Dedifferentiated amniotic fluid mesenchymal stem cell (primary cell): ENCODE data around the gene EPOP.

Experiments
- DNase-seq: peaks from one replicate; pipeline ENCODE4 v3.0.0-alpha.2; 2016; ENCODE audit errors: extremely low spot score

The EPOP gene

DNA sequence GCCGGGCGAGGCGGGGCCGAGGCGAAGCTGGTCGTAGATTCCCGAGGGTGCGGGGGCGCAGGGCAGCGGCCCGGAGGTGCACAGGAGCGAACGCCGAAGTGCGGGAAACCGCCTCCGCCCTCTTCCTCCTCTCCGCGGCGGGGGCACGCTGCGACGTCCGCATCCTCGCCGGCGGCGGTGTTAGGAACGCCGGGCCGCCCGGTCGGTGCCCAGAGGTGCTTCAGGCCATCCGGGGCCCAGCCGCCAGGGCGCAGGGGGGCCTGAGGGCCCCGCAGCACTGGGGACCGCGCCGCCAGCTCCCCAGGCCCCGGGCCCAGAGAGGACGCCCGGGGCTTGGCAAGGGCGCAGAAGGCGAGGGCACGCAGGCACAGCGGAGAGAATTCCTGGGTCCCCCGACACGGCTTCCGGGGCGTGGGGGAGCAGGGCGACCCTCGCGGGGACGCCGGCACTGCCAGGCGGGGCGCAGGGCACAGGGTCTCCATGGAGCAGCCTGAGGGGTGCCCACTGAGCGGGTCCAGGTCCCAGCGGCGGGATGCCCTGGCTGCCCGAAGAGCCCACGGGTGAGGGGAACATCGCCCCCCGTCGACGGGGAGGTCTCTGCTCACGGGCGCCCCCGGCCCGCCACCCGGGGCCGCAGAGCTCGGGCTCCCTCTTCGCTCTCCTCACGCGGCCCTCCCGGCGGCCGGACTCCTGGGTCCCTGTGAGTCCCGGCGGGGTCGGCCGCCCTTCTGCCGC is 576 bp downstream of the EPOP start:
- no peak for DNase-seq

DNA sequence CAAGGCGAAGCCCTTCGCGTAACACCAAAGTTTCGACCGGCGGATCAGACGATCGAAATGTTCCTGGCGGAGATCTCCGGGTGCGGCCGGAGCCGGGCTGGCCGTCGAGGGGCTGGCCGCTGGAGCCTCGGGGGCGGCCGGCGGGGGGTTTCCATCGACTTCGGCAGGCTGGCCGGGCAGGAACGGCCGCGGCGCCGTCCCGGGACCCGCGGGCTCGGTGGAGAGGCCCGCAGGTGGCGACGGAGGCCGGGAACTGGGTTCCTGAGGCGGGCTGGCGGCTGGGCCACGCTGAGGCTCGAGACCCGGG is 1.1 kb downstream of the EPOP start:
- DNase-seq, result no peak

DNA sequence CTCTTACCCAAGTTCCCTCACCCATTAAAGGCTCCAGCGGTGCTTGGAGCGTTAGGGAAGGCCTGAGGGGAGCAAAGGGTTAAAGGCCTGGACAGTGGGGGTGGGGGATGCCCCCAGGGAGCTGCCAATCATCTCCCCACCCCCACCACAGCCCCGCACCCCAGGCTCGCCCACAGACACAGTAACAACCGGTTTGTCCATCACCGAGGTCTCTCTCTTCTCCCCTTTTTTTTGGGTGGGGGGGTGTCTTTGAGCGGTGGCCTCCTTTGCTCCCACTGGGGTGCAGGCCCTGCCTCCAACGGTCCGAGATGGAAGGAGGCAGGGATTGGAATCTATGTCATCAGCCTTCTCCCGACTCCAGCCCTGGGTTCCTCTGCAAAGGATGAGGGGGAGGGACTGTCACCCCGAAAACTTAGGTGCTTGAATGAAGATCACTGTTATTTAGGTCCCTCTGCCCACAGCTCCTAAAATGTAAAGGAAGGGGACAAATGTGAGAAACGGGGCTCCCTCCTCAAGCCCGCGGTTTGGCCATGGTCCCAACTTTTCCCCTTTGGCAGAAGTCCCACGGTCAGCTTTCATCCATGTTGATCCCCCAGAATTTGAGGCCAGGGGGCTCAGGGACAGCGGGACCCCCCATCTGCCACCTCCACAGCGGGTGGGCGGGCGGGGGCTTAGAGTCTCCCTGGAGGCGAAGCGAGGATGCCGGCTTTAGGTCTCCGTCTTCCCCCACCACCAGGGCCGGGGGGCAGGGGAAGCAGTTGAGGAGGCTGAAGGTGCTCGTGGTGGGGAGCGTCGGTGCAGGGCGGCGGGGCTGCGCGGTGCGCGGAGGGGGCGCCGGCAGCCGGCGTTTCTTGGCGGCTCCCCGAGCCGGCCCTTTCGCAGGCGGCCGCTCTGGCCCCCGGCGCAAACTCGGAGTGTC is 1.7 kb downstream of the EPOP start:
- DNase-seq, result no peak

DNA sequence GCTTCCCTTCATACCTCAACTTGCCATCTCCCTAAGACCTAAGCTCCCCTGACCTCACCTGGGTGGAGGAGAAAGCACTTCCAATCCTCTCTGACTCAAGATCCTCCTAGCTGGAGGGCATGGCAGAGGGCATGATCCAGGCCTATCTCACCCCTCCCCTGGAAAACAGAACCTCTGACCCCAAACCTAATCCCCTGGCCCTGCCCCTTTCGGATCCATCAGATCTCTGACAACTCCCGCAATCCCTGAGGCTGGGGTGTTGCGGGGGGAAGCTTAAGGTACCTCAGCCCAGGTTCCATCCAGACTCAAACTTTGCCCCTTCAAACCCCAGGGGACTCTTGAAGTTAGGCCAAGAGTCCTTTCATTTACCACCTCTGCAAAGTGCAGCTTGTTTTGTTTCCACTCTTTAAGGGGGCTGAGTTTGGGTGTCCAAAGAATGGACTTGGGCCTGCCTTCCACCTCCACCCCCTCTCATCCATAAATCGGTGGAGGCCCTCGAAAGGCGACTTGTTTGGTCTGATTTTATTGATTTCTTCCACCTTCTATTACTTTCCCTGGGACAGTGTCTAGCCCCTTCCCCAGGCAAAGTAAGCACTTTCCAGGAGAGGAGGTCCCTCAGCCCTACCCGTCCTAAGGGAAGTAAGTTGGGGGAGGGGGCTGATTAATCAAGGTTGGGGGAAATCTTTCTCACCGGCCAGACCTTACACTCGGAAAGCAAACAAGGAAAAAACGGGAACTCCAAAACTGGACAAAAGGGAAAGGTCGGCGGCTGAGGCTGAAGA is 2.6 kb downstream of the EPOP start:
- no peak for DNase-seq

DNA sequence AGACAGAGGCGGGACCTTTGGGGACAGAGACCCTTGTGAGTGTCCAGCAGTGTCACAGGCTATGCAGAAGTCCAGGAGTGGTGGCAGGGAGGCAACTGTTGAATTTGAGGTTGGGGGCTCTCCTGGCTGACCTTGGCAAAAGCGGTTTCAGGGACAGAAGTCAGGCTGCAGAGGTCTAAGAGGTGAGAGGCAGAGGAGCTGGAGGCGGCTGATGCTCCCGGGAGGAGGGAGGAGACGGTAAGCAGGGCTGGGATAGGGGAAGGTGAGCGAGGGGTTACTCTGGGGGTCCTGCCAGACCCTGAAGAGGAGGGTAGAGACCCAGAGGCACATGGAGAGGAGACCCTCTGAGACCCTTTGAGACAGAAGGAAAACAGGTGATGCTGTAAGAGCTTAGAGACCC is 5.2 kb downstream of the EPOP start:
- DNase-seq, result no peak

DNA sequence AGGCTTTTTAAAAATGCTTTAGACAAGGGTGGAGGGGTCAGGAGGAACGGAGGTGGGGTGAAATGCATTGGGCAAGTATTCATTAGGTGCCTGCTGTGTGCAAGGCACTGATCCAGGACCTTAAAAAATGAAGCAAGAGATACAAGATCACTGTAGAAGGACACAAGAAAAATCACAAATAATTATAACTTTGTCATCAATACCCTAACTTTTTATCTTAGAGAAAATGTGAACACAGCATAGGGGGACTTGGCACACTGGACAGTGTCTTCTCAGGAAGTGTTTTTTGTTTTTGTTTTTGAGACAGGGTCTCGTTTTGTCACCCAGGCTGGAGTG is 7.0 kb downstream of the EPOP start:
- DNase-seq, result no peak

DNA sequence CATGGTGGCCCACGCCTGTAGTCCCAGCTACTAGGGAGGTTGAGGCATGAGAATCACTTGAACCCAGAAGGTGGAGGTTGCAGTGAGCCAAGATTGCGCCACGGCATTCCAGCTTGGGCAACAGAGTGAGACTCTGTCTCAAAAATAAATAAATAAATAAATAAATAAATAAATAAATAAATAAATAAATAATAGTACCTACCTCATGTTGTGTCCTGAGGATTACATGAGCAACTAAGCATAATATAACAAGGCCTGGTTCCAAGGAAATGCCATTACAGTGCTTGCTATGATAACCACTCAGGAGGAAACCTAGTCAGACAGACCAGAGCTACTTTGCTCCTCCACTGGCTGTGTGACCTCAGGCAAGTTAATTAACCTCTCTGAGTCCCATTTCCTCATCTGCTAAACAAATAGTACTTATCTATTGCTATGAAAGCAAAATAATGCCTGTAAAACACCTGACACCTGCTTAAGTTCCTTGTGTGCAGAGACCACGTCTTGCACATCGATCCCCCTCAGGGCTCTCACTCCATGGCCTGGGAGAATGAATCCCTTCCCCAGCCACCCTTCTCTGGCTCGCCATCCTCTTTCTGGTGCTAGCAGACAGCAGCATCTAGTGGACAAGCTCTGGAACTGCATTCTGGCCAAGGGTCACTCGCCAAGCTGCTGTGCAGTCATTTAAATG is 7.5 kb downstream of the EPOP start:
- peak; percentile 58 for DNase-seq

DNA sequence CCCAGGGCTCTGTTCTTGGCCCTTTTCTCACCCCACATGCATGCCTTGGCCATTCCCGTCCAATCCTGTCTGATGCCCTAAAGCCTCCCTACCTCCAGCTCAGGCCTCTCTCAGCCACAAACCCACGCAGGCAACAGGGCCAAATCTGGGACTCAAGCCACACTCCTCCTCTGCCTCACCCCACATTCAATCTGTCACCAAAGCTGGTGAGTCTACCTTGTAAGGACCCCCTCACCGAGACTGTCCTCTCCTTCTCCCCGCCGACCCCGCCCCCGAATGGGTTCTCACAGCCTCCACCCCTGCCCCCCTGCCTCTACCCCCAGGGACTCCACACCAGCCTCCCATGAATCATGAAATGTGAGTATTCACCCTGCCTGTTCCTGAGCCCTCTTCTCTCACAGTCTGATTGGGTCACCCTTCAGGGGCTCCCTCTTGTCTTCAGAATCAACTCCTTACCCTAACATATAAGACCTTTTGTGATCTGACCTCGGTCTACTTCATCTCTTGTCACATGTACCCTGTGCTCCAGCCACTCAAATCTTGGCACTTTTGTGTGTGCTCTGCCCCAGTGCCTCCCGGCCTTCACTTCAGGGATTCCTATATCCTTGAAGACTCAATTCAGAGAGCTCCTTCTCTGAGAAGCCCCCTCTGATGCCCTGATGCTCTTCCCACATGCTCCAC is 10.7 kb downstream of the EPOP start:
- DNase-seq, result no peak

DNA sequence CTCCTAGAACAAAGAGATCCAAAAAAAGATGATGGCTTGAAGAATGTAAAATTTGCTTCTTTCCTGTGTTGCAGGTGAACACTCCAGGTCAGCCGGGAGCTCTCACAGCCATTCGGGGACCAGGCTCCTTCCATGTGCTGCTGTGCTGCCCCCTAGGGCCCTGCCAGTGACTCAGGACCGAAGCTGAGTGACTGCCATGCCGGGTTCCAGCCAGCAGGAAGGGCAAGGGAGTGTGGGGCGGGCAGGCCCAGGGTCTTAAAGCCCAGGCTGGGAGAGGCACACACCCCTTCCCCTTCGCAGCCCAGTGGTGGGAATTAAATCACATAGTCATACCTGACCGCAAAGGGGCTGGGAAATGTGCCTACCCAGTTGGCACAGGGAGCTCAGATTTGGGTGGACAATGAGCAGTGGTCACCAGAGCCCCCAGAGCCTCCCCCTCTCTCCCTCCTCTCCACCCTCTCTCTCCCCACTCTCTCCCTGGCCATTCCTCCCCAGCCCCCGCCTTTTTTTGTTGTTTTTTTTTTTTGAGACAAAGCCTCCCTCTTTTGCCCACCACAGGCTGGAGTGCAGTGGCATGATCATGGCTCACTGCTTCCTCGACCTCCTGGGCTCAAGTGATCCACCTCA is 11.5 kb downstream of the EPOP start:
- no peak for DNase-seq

DNA sequence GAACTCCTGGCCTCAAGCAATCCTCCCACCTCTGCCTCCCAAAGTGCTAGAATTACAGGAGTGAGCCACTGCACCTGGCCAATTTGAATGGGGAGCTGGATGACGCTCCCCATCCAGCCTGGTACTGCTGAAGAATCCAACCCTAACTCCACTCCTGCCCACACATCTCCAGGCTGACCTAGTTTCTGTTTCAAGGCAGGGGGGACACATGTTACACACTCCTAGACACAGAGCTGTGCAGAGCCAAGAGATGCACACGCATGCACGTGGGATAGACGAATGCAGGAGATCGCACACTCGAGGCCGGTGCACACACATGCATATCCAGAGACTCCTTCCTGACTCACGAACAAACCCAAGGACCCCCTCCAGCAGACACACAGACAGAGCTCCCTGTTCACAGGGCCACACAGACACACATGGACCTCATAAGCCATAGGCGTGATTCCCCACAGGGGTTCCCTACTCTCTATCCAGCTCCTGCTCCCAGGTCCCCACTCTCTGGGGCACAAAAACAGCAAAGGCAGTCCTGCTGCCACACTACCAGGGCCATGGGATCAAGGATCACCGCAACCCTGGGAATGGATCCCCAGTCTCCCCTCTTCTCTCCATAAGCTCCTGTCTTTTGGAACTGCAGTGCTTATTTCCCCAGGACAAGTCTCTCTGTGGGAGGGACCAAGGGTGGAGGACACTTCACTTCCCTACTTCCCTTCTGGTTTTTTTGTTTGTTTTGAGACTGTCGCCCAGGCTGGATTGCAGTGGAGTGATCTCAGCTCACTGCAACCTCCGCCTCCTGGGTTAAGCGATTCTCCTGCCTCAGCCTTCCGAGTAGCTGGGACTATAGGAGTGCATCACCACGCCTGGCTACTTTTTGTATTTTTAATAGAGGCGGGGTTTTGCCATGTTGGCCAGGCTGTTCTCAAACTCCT is 14.4 kb downstream of the EPOP start:
- DNase-seq, result no peak

DNA sequence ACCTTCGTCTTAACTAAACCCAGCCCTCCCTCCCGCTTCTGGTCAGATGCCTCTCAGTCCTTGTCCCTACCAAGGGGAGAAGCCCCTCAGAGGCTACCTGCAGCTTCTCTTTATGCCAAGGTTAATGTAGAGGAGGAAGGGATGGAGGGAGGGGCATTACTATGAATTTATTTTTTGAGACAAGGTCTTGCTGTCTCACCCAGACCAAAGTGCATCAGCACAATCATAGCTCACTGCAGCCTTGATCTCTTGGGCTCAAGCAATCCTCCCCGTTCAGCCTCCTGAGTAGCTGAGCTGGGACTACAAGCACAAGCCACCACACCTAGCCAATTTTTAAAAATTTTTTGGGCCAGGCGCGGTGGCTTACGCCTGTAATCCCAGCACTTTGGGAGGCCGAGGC is 15.3 kb downstream of the EPOP start:
- no peak for DNase-seq

DNA sequence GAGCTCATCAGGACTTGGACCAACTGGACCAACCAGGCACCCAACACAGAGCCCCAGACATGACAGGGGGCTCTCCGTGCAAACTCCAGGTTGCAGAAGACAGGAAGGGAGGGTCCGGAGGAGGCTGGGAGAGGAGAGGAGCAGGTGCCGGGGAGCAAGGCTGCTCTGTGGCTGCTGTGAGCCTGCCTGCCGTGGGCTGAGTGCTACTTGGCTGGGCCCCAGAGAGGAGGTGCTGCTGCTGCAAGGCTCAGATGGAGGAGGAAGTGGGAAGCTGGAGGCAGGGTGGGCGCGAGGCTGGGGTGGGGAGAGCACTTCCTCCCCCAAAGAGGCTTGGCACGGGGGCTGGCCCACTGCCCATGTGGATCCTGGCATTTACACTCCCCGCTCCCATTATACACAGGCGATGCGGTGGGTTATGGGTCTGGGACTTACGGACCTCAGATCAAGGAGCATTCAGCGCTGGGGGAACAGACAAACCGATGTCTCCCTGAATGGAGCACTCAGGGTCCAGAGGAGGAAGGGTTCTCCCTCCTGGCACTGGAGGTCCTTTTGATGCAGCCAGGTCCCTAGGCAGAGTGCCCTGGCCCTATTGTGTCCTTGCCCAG is 15.9 kb downstream of the EPOP start:
- DNase-seq, result no peak

DNA sequence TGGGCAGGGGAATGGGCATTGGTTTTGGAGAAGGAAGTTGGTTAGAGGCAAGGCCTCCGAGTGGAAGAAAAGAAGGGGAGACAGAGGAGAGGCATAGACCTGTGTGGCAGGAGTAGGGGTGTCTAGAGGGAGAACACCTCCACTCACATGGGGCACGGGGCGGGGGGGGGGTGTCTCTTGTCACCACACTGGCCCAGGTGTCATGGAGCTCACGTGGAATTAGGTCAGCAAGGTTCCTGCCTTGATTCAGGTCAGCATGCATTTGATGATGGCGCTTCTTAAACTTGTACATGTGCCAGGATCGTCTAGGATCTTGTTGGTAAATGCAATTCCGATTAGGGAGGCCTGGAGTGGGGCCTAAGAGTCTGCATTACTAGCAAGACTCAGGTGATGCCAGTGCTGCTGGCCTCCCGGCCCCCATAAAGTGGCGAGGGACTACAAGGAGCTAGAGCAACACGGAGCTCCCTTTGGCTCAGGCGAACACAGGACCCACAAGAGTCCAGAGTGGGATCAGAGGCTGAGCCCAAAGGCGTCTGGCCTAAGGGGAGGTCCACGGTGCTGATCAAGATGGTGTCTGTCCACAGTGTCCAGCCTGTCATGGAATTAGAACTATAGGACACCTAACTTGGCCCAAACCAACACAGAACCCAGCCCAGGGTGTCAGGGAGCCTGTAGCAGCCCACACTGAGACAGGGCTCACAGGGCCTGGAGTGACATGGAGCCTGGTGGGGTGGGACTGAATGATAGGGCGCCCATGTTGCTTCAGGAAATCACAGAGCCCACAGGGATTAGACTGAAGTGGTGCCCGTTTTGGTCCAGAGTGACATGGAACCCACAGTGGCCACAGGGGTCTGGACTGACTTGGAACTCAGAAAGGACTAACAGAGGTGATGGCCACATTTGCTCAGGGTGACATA is 16.7 kb downstream of the EPOP start:
- DNase-seq, result no peak

DNA sequence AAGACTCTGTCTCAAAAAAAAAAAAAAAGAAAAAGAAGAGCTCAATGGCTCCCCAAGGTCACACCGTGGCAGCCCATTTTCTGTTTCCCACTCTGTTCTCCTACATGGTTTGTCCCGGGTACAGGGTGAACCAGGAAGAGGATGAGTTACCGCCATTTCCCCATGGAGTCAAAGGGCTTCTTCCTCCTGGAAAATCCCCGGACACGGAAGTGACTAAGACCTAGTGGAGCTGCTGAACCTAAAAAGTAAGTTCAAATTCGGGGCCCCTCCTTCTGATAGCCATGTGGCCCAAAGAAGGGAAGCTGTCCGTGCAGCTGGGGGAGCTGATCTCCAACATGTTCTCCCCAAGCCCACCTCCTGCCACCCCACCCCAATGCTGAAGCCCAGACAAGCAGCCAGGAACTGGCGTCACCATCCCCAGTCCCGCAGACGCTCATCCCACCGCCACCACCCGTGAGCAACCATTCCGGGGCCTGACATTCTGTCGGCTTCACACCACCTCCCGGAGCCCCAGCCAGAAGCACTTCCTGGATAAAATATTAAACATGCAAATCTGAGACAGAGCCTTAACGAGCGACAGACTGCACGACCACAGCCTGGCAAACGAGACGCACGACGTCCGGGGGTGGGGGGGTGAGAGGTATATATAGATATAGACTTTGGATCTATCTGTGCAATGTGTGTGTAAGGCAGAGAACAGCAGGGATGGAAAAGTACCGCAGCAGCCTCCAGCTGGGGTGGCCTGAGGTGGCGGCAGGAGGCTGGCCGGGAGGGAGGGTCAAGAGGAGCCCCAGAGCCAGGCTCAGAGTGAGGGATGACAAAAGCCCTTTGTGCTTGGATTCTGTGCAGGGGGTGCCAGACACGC is 17.6 kb downstream of the EPOP start:
- DNase-seq, result no peak

DNA sequence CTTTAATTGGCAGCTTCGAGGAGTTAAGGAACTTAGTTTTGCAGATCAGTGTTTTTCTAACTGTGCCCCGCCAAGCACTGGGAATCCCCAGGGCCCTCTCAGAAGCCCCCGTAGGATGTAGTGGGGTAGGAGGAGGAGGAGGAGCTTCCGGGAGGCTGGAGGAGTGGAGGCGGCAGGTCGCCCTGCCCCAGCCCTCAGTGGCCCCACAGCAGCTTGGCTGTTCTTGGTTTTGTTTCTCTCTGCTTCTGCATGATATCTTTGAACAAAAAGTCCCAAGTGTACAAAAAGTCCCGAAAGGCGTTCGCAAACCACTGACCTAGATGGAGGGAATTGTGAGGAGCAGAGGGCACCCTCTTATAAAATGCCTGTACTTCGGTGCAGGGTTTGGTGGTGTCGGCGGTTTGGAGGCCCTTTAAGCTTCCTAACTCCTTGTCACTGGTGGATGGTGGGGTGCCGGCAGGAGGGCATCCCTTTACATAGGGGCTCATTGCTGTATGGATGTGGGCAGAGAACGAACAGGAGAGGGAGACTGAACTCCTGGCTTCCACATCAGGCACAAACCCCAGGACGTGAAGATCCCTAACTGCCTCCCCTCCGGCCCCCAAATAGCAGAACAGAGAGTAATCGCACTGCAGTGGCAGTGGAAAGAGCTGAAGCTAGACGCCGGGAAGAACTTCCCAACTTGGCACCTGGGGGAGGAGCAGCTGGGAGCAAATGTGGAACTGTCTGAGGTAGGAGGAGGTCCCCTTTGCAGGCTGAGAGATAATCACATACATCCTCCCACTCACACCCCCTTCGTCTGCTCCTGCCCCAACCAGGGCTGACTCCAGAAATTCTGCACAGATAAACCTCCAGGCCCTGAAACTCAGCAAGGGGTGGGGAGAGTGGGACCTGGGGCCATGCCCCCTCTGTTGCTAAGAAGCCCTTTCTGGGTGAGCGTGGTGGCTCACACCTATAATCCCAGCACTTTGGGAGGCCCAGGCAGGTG is 20.1 kb downstream of the EPOP start:
- no peak for DNase-seq

DNA sequence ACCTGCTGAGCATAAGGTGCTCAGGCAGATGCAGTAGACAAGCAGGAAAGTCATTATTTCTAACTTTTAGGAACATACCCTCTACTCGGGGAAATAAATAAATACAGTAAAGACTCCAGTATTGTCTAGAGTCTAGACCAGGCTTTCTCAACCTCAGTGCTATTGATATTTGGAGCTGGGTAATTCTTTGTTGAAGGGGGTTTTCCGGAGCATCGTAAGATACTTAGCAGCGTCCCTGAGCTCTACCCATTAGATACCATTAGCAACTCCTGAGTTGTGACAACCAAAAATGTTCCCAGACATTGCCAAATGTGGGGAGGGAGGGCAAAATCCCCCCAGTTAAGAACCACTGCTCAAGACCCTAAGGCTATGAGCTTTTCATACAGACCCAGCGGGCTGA is 21.1 kb downstream of the EPOP start:
- no peak for DNase-seq
